PC-9 (cell line): ENCODE results near the gene TMEM38A. TPM values are rescaled to one million over a fixed set of nuclear protein-coding genes. Genes with fewer than 3 reads are reported as not detected.
A peak's percentile ranks its signal among the peaks of the same experiment; 100 is the strongest.

ENCODE experiments used
- BruUV-seq: library from RNA; stranded (reverse); fragments of 400-500 nt; replicated peaks from 2 replicates; lab custom pipeline; 2021; lab: Mats Ljungman, UMichigan
- CTCF ChIA-PET: fragments of 300-600 bp; sonication (Branson Sonifier 250); formaldehyde crosslinking; loops from one replicate; lab custom pipeline; 2022; ENCODE audit warnings: antibody characterized with exemption; lab: Charles Lee
- POLR2A ChIA-PET: fragments of 300-600 bp; sonication (Branson Sonifier 250); formaldehyde crosslinking; loops from one replicate; lab custom pipeline; 2022; ENCODE audit warnings: antibody characterized with exemption; ENCODE audit not compliant: unreplicated experiment; lab: Charles Lee
- DNase-seq, 2 experiments: peaks; one replicate each; pipeline versions ENCODE4 v3.0.0 to v3.0.0-alpha.2; 2015 to 2022; ENCODE audit warnings: mixed read lengths in 1 of 2
- H2AFZ ChIP-seq: fragments of 200-600 bp; sonication (generic); 2 replicates; pipeline ENCODE4 v1.8.1; 2017; ENCODE audit warnings: antibody characterized with exemption
- H3F3A ChIP-seq: fragments of 200-600 bp; sonication (generic); 2 replicates; pipeline ENCODE4 v1.8.1; 2017; ENCODE audit warnings: antibody characterized with exemption, mild to moderate bottlenecking, low read depth; ENCODE audit not compliant: insufficient read depth
- H3K27ac ChIP-seq: fragments of 200-600 bp; sonication (generic); 2 replicates; pipeline ENCODE4 v1.6.1; 2016; ENCODE audit warnings: mixed run types
- H3K27me3 ChIP-seq: fragments of 200-600 bp; sonication (generic); 2 replicates; pipeline ENCODE4 v1.6.1; 2016; ENCODE audit warnings: low read depth, mixed run types; ENCODE audit not compliant: insufficient read depth
- H3K36me3 ChIP-seq: fragments of 200-600 bp; sonication (generic); 2 replicates; pipeline ENCODE4 v1.6.1; 2016; ENCODE audit warnings: low read depth, mixed run types
- H3K4me1 ChIP-seq: fragments of 200-600 bp; sonication (generic); replicated peaks from 2 replicates; pipeline ENCODE4 v1.6.1; 2016; ENCODE audit warnings: mixed run types; ENCODE audit not compliant: insufficient read depth
- H3K4me2 ChIP-seq: fragments of 200-600 bp; sonication (generic); 2 replicates; pipeline ENCODE4 v1.6.1; 2017; ENCODE audit warnings: mixed run types
- H3K4me3 ChIP-seq: fragments of 200-600 bp; sonication (generic); 2 replicates; pipeline ENCODE4 v1.6.1; 2016; ENCODE audit warnings: mixed run types
- H3K79me2 ChIP-seq: fragments of 200-600 bp; sonication (generic); 2 replicates; pipeline ENCODE4 v1.6.1; 2017; ENCODE audit warnings: low read depth, mixed run types
- H3K9me2 ChIP-seq: fragments of 200-600 bp; sonication (generic); 2 replicates; pipeline ENCODE4 v1.8.1; 2017; ENCODE audit warnings: mild to moderate bottlenecking; ENCODE audit not compliant: insufficient read depth
- H3K9me3 ChIP-seq: fragments of 200-600 bp; sonication (generic); 2 replicates; pipeline ENCODE4 v1.8.1; 2016; ENCODE audit warnings: low read depth; ENCODE audit not compliant: insufficient read depth
- H4K20me1 ChIP-seq: fragments of 200-600 bp; sonication (generic); 2 replicates; pipeline ENCODE4 v1.8.1; 2017; ENCODE audit not compliant: insufficient read depth
- EZH2 ChIP-seq: fragments of 200-600 bp; sonication (generic); IDR thresholded peaks from 2 replicates; pipeline ENCODE4 v1.8.0; 2017; ENCODE audit warnings: antibody characterized with exemption, low read depth
- intact Hi-C: fragments of 100-400 bp; cut with micrococcal nuclease; formaldehyde crosslinking; loops from one replicate; pipeline ENCODE4 v1.10.0; 2022; ENCODE audit not compliant: unreplicated experiment
- total RNA-seq: library from RNA; stranded (reverse); gene quantifications from 2 replicates; pipeline ENCODE4 v1.2.3, GENCODE V29; 2021
- TF ChIP-seq, protein P1 (sequence below): fragments of 200-600 bp; sonication (generic); conservative IDR thresholded peaks from 2 replicates; pipeline ENCODE4 v1.6.1; 2017; ENCODE audit warnings: mixed run types, antibody characterized with exemption, mild to moderate bottlenecking, moderate library complexity

Gene TMEM38A
- total RNA-seq, 1 experiment from 2014 or later: 16.0 TPM

DNA sequence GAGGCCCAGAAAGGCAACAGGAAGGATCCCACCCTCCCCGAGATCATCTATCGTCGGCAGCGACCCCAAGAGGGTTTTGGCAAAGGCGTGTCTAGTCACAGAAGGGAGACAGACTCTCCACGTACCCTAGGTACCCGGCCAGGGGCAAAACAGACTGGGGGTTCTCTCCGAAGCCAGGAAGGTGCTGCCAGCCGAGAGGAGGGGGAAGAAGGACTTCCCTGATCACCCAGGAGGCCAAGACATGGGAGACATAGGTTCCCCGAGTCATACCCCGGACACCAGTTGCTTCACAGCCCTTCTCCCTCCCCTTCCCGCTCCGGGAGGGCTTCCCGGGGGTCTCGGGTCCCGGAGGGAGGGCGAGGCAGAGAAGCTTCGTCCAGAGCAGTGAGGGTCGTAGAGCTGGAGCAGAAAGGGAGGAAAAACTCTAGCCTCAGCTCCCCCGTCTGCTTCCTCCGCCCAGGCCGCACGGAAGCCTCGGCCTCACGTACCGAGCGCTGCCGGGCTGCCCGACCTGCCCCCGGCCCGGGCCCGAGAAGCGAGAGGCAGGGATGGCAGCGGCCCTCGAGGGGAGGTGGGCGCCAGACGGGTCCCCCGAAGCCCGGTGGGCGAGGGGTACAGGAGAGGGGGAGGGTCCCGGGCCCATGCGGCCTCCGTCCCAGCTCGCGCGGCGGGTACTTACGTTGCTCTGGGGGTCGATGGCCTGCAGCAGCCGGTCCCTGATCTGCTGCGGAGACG is 33.6 kb upstream of the TMEM38A start:
- peaks cover 61% of the 10 kb centered on the region for H3K79me2 ChIP-seq
- H3K4me2 ChIP-seq: peak overlapping the region; percentile 97
- H3F3A ChIP-seq: peaks cover 24% of the 10 kb centered on the region
- H3K27ac ChIP-seq: peak overlapping the region; percentile 43
- ChIA-PET CTCF (interaction anchor here (0.6 kb wide), 1 partner anchor 191 kb away, joined by 7 read pairs; no protein-coding TSS in a partner anchor), POLR2A (interaction anchor here (0.5 to 0.7 kb wide), 3 partner anchors 12 to 1124 kb away, joined by 3 to 4 read pairs (median 3); no protein-coding TSS in a partner anchor)
- no peaks in the 10 kb centered on the region for H3K27me3 ChIP-seq
- BruUV-seq: no TSS peak
- peaks cover 54% of the 10 kb centered on the region for H4K20me1 ChIP-seq
- peak overlapping the region; percentile 58 for H2AFZ ChIP-seq
- H3K9me2 ChIP-seq: no peaks in the 10 kb centered on the region
- H3K36me3 ChIP-seq: peaks cover 5% of the 10 kb centered on the region; the same call in 1 of the 2 replicates
- TF ChIP-seq, protein P1, sequence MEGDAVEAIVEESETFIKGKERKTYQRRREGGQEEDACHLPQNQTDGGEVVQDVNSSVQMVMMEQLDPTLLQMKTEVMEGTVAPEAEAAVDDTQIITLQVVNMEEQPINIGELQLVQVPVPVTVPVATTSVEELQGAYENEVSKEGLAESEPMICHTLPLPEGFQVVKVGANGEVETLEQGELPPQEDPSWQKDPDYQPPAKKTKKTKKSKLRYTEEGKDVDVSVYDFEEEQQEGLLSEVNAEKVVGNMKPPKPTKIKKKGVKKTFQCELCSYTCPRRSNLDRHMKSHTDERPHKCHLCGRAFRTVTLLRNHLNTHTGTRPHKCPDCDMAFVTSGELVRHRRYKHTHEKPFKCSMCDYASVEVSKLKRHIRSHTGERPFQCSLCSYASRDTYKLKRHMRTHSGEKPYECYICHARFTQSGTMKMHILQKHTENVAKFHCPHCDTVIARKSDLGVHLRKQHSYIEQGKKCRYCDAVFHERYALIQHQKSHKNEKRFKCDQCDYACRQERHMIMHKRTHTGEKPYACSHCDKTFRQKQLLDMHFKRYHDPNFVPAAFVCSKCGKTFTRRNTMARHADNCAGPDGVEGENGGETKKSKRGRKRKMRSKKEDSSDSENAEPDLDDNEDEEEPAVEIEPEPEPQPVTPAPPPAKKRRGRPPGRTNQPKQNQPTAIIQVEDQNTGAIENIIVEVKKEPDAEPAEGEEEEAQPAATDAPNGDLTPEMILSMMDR: no peak
- TF ChIP-seq EZH2: no peak
- DNase-seq: peak in 1 of 2 experiments; percentile 5
- intact Hi-C loops: no loop called here
- H3K9me3 ChIP-seq: no peaks in the 10 kb centered on the region
- H3K4me3 ChIP-seq: peak overlapping the region; percentile 99
- peaks cover 20% of the 10 kb centered on the region for H3K4me1 ChIP-seq

DNA sequence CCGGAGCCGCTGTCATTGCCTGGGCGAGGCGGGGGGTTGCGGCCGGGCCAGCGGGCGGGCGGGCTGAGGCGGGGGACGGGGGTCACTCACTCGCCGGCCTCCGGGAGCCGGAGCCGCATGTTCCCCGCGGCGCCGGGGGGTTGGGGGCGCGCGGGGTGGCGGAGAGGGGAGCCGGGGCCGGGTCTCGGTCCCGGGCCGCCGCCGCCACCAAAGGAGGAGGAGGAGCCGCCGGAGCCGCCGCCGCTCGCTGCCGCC is 33.1 kb upstream of the TMEM38A start:
- peaks cover 56% of the 10 kb centered on the region for H3K79me2 ChIP-seq
- H3K9me2 ChIP-seq: no peaks in the 10 kb centered on the region
- TF ChIP-seq, protein P1: no peak
- no peak for TF ChIP-seq EZH2
- peak overlapping the region; percentile 58 for H2AFZ ChIP-seq
- H3K9me3 ChIP-seq: no peaks in the 10 kb centered on the region
- BruUV-seq: no TSS peak
- DNase-seq: no peak
- peak overlapping the region; percentile 43; the same call in 1 of the 2 replicates for H3K27ac ChIP-seq
- peaks cover 49% of the 10 kb centered on the region for H4K20me1 ChIP-seq
- H3F3A ChIP-seq: peaks cover 24% of the 10 kb centered on the region
- POLR2A ChIA-PET: interaction anchor here (0.5 to 0.7 kb wide), 2 partner anchors 12 to 107 kb away, joined by 3 to 4 read pairs; no protein-coding TSS in a partner anchor
- no peaks in the 10 kb centered on the region for H3K27me3 ChIP-seq
- peak overlapping the region; percentile 97 for H3K4me2 ChIP-seq
- H3K4me1 ChIP-seq: peaks cover 20% of the 10 kb centered on the region
- H3K4me3 ChIP-seq: peak overlapping the region; percentile 99
- peaks cover 9% of the 10 kb centered on the region; the same call in 1 of the 2 replicates for H3K36me3 ChIP-seq
- CTCF ChIA-PET: no interaction called here
- intact Hi-C loops: loop anchor here (1.0 kb wide), 1 partner anchor 58 kb away; no protein-coding TSS in a partner anchor

DNA sequence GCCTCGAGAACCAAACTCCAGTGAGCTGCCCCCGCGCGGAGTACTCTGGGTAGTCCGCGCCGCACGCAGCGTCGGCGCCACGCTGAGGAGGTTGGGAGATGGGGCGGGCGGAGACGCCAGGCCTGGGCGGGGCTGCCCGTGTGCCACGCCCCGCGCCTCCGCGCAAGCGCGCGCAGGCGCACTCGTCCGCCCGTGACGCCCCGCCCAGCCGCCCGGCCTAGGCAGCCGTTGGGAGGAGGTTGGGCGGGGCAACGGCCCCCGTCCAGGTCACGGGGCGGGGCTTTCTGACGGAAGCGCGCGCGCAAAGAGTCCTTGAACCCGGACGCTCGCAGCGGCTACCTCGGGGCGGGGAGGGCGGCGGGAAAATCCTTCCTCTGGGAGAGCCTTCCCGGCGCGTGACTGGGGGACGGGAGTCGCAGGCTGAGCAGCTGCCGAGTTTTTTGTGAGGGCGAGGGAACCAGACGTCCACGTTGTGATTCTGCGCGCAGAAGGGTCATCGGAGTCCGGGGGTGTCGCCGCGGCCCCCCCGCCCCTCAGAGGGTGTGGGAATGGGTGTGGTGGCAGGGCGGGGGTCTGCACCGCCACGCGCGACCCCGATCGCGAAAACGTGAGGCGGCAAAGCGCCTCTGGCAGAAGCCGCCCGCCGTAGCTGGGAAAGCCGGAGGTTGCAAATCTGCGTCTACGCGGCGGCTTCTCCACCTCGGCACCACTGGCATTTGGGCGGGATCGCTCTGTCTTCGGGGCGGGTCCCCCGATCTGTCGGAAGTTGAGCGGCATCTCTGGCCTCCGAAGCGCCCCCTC is 32.6 kb upstream of the TMEM38A start, which contains the start of gene MED26:
TSS of gene MED26 (minus strand) at position 22 of the 801 bp plus-strand sequence. CDS start 261 bp downstream, outside the sequence.
- TF ChIP-seq EZH2: no peak
- TF ChIP-seq, protein P1: no peak
- Histone ChIP-seq H4K20me1 (peaks cover 44% of the 10 kb centered on the region), H3K27me3 (no peaks in the 10 kb centered on the region), H2AFZ (peak within 1 kb of the TSS; percentile 99), H3K4me3 (peak within 1 kb of the TSS; percentile 99), H3K9me3 (no peaks in the 10 kb centered on the region), H3K79me2 (peaks cover 51% of the 10 kb centered on the region), H3K4me1 (peaks cover 20% of the 10 kb centered on the region), H3K4me2 (peak within 1 kb of the TSS; percentile 97), H3K27ac (peak within 1 kb of the TSS; percentile 53), H3K36me3 (peaks cover 10% of the 10 kb centered on the region; the same call in 1 of the 2 replicates), H3F3A (peaks cover 24% of the 10 kb centered on the region), H3K9me2 (no peaks in the 10 kb centered on the region)
- DNase-seq: peak; percentile 77 to 93
- intact Hi-C loops: loop anchor here (1.0 kb wide), 1 partner anchor 58 kb away; no protein-coding TSS in a partner anchor
- POLR2A ChIA-PET: interaction anchor here (0.5 to 0.7 kb wide), 2 partner anchors 13 to 106 kb away, joined by 3 to 4 read pairs; no protein-coding TSS in a partner anchor
- CTCF ChIA-PET: no interaction called here
- BruUV-seq: TSS peak; percentile 77
